Stimulated activated CD4-positive, alpha-beta T cell treated with anti-CD3 and anti-CD28 coated beads, Interleukin-1b, Interleukin-23, amount 100 ng/mL, for 4 hours (primary cell): ENCODE results near the gene LRRC37A2.
"Not testable (repeated sequence)": the region's sequence is repeated elsewhere in the genome, so short reads cannot be mapped to it uniquely, and the experiment has no call there.

Experiments
- DNase-seq, 2 donors: peaks; one replicate each; pipeline ENCODE4 v3.0.0-alpha.2; 2020; ENCODE audit warnings: low read depth in 2 of 2

Gene LRRC37A2

GRCh38 chr17:46598344-46598931, 86.2 kb downstream of the LRRC37A2 start:
- DNase-seq, result not testable (repeated sequence)

GRCh38 chr17:46600767-46601166, 88.5 kb downstream of the LRRC37A2 start:
- DNase-seq, result not testable (repeated sequence)

GRCh38 chr17:46603125-46603524, 90.9 kb downstream of the LRRC37A2 start:
- DNase-seq, result not testable (repeated sequence)
